H1 (cell line): ENCODE measurements around the gene AGPAT3. TPM values are rescaled to one million over a fixed set of nuclear protein-coding genes. Genes with fewer than 3 reads are reported as not detected.

ENCODE experiments used
- CTCF ChIA-PET: fragments of 300-600 bp; sonication (Branson Sonifier 250); formaldehyde crosslinking; loops from one replicate; lab custom pipeline; 2021; ENCODE audit not compliant: partially characterized antibody; lab: Charles Lee
- POLR2A ChIA-PET: fragments of 300-600 bp; sonication (Branson Sonifier 250); formaldehyde crosslinking; loops from one replicate; lab custom pipeline; 2021; ENCODE audit warnings: inconsistent platforms; ENCODE audit not compliant: partially characterized antibody; lab: Charles Lee
- DNase-seq, 2 experiments: peaks; one replicate each; pipeline versions ENCODE4 v3.0.0 to v3.0.0-alpha.2; 2010 to 2022; ENCODE audit warnings: low spot score in 2 of 2, low read depth in 1 of 2, mixed read lengths in 1 of 2
- FAIRE-seq: peaks from 2 replicates; lab custom pipeline; 2011; peaks lifted over from hg19 to GRCh38; lab: Jason Lieb, UNC
- H2AFZ ChIP-seq: 2 replicates; pipeline ENCODE4 v1.8.1; 2012; ENCODE audit warnings: low read length, inconsistent platforms
- H2AK5ac ChIP-seq: 2 replicates; pipeline ENCODE4 v1.6.1; 2013; ENCODE audit warnings: low read depth, low read length
- H2BK120ac ChIP-seq: replicated peaks from 2 replicates; pipeline ENCODE3; 2013; ENCODE audit warnings: low read depth, low read length, inconsistent platforms
- H2BK12ac ChIP-seq: 2 replicates; pipeline ENCODE4 v1.6.1; 2013; ENCODE audit warnings: low read depth, low read length
- H2BK15ac ChIP-seq: 2 replicates; pipeline ENCODE4 v1.6.1; 2013; ENCODE audit warnings: low read length
- H2BK20ac ChIP-seq: 2 replicates; pipeline ENCODE4 v1.6.1; 2013; ENCODE audit warnings: low read length
- H2BK5ac ChIP-seq: 2 replicates; pipeline ENCODE4 v1.6.1; 2013; ENCODE audit warnings: low read depth, low read length
- H3K14ac ChIP-seq: 2 replicates; pipeline ENCODE4 v1.6.1; 2013; ENCODE audit warnings: inconsistent platforms; ENCODE audit not compliant: insufficient read length
- H3K18ac ChIP-seq: 2 replicates; pipeline ENCODE4 v1.6.1; 2013; ENCODE audit warnings: low read length; ENCODE audit errors: extremely low read depth
- H3K23ac ChIP-seq: 2 replicates; pipeline ENCODE4 v1.6.1; 2013; ENCODE audit warnings: inconsistent platforms; ENCODE audit not compliant: insufficient read length
- H3K23me2 ChIP-seq: 2 replicates; pipeline ENCODE4 v1.6.1; 2013; ENCODE audit warnings: low read depth, low read length
- H3K27ac ChIP-seq: 2 replicates; pipeline ENCODE4 v1.6.1; 2011; ENCODE audit warnings: low read depth, low read length, inconsistent platforms
- H3K27me3 ChIP-seq, 4 experiments: replicated peaks in 1 of 4; 1 replicate in 1 of 4; 2 replicates in 3 of 4; pipeline versions ENCODE4 v1.6.1 to v1.8.1; 2011 to 2013; ENCODE audit warnings: low read length in 3 of 4, mild to moderate bottlenecking in 3 of 4, inconsistent platforms in 2 of 4, mixed read lengths in 2 of 4, moderate library complexity in 1 of 4; ENCODE audit not compliant: control insufficient read depth in 3 of 4, insufficient read depth in 3 of 4; ENCODE audit errors: extremely low read depth in 1 of 4
- H3K36me3 ChIP-seq, 4 experiments: 2 replicates each; pipeline versions ENCODE4 v1.6.1 to v1.8.1; 2011 to 2013; ENCODE audit warnings: mild to moderate bottlenecking in 4 of 4, low read length in 3 of 4, moderate library complexity in 2 of 4, control low read depth in 1 of 4, inconsistent platforms in 1 of 4; ENCODE audit not compliant: insufficient read depth in 4 of 4, control insufficient read depth in 2 of 4
- H3K4ac ChIP-seq: replicated peaks from 2 replicates; pipeline ENCODE3; 2013; ENCODE audit warnings: low read length, low read depth, mixed read lengths, inconsistent platforms; ENCODE audit not compliant: insufficient read length
- H3K4me1 ChIP-seq, 4 experiments: replicated peaks in 1 of 4; 1 replicate in 1 of 4; 2 replicates in 3 of 4; pipeline versions ENCODE4 v1.6.1 to v1.8.1; 2011 to 2013; ENCODE audit warnings: low read length in 3 of 4, inconsistent platforms in 2 of 4, mixed read lengths in 1 of 4; ENCODE audit not compliant: insufficient read depth in 4 of 4, control insufficient read depth in 3 of 4
- H3K4me2 ChIP-seq, 2 experiments: 2 replicates each; pipeline versions ENCODE4 v1.6.1 to v1.8.1; 2011 to 2013; ENCODE audit warnings: low read depth in 2 of 2, low read length in 2 of 2, control low read depth in 1 of 2, inconsistent platforms in 1 of 2, mild to moderate bottlenecking in 1 of 2; ENCODE audit not compliant: insufficient read depth in 1 of 2
- H3K4me3 ChIP-seq, 4 experiments: fragments of 200-600, 300-600 bp in 1 of 4; sonication (generic), shearing (Covaris generic), sonication (Bioruptor Twin) in 1 of 4; 2 replicates each; pipeline versions ENCODE4 v1.5.1 to v1.8.1; 2011 to 2016; ENCODE audit warnings: low read length in 4 of 4, low read depth in 3 of 4, control low read depth in 2 of 4, inconsistent platforms in 2 of 4, mild to moderate bottlenecking in 2 of 4, mixed read lengths in 1 of 4, moderate library complexity in 1 of 4; ENCODE audit not compliant: insufficient read depth in 2 of 4; ENCODE audit errors: extremely low read depth in 1 of 4
- H3K56ac ChIP-seq: replicated peaks from 2 replicates; pipeline ENCODE3; 2013; ENCODE audit warnings: low read depth, mild to moderate bottlenecking, mixed read lengths, low read length, inconsistent platforms; ENCODE audit not compliant: insufficient read length
- H3K79me1 ChIP-seq: 2 replicates; pipeline ENCODE4 v1.6.1; 2013; ENCODE audit warnings: low read depth, low read length, control low read depth
- H3K79me2 ChIP-seq, 2 experiments: 2 replicates each; pipeline versions ENCODE4 v1.6.1 to v1.8.1; 2012 to 2013; ENCODE audit warnings: low read length in 2 of 2, mild to moderate bottlenecking in 2 of 2, inconsistent platforms in 1 of 2; ENCODE audit not compliant: insufficient read depth in 2 of 2, control insufficient read depth in 1 of 2
- H3K9ac ChIP-seq, 4 experiments: replicated peaks in 1 of 4; 1 replicate in 1 of 4; 2 replicates in 3 of 4; pipeline versions ENCODE4 v1.6.1 to v1.8.1; 2011 to 2013; ENCODE audit warnings: low read depth in 3 of 4, low read length in 3 of 4, control low read depth in 2 of 4, mild to moderate bottlenecking in 2 of 4, moderate library complexity in 2 of 4, inconsistent platforms in 1 of 4; ENCODE audit errors: extremely low read depth in 1 of 4
- H3K9me3 ChIP-seq, 2 experiments: 2 replicates each; pipeline versions ENCODE4 v1.6.1 to v1.8.1; 2012 to 2013; ENCODE audit warnings: mild to moderate bottlenecking in 2 of 2, moderate library complexity in 2 of 2, control low read depth in 1 of 2, inconsistent platforms in 1 of 2, low read depth in 1 of 2, low read length in 1 of 2, mixed read lengths in 1 of 2; ENCODE audit not compliant: insufficient read depth in 2 of 2
- H4K20me1 ChIP-seq, 2 experiments: replicated peaks in 1 of 2; 2 replicates each; pipeline versions ENCODE3 to v1.8.1; 2011 to 2013; ENCODE audit warnings: inconsistent platforms in 2 of 2, low read length in 2 of 2, mild to moderate bottlenecking in 1 of 2; ENCODE audit not compliant: insufficient read depth in 2 of 2, control insufficient read depth in 1 of 2
- H4K5ac ChIP-seq: 2 replicates; pipeline ENCODE4 v1.6.1; 2013; ENCODE audit warnings: low read length, low read depth, mixed read lengths, inconsistent platforms; ENCODE audit not compliant: insufficient read length
- H4K8ac ChIP-seq: 2 replicates; pipeline ENCODE4 v1.8.0; 2013; ENCODE audit warnings: mild to moderate bottlenecking, moderate library complexity, low read length, inconsistent platforms; ENCODE audit not compliant: insufficient read depth; ENCODE audit errors: extremely low read depth
- H4K91ac ChIP-seq: replicated peaks from 2 replicates; pipeline ENCODE3; 2013; ENCODE audit warnings: low read length, mixed read lengths, inconsistent platforms; ENCODE audit not compliant: insufficient read length
- ASH2L ChIP-seq: fragments of 200-600, 300-600 bp; sonication (generic); IDR thresholded peaks from one replicate; pipeline ENCODE4 v1.7.1; 2017; ENCODE audit warnings: low read length
- ATF2 ChIP-seq: IDR thresholded peaks from 2 replicates; pipeline ENCODE4 v1.6.1; 2012; ENCODE audit warnings: low read length, inconsistent platforms
- ATF3 ChIP-seq: IDR thresholded peaks from 2 replicates; pipeline ENCODE4 v1.6.1; 2011; ENCODE audit warnings: low read depth, mild to moderate bottlenecking, low read length; ENCODE audit not compliant: insufficient read depth
- EP300 ChIP-seq, 2 experiments: IDR thresholded peaks; 1 replicate in 1 of 2; 2 replicates in 1 of 2; pipeline ENCODE4 v1.6.1; 2011 to 2012; ENCODE audit warnings: low read depth in 2 of 2, low read length in 2 of 2, mild to moderate bottlenecking in 2 of 2, borderline replicate concordance in 1 of 2, inconsistent platforms in 1 of 2, moderate library complexity in 1 of 2
- RFX5 ChIP-seq: IDR thresholded peaks from 2 replicates; pipeline ENCODE4 v1.6.1; 2011; ENCODE audit warnings: low read depth, low read length, improper control_type of control experiment, borderline replicate concordance
- TAF1 ChIP-seq: IDR thresholded peaks from 2 replicates; pipeline ENCODE4 v1.6.1; 2011; ENCODE audit warnings: mild to moderate bottlenecking, low read depth, low read length
- TAF7 ChIP-seq: optimal IDR thresholded peaks from 2 replicates; pipeline ENCODE3; 2011; ENCODE audit warnings: low read depth, mild to moderate bottlenecking, inconsistent platforms, low read length, moderate library complexity, borderline replicate concordance
- WGBS, 2 experiments: shearing (Covaris generic) in 1 of 2; methylation state at CpG; one replicate each; pipeline versions ENCODE4 v1.1.6 to v1.1.7; 2013 to 2015; ENCODE audit warnings: low lambda C conversion rate in 2 of 2, mixed read lengths in 2 of 2, inconsistent platforms in 1 of 2, low coverage in 1 of 2, missing lambda C conversion rate in 1 of 2; ENCODE audit not compliant: insufficient replicate concordance in 2 of 2, insufficient coverage in 1 of 2, insufficient read length in 1 of 2; ENCODE audit errors: extremely low coverage in 1 of 2, missing lambda C conversion rate in 1 of 2; 5-methylcytosine and 5-hydroxymethylcytosine counted together
- polyA plus RNA-seq, 7 experiments: library from polyadenylated mRNA; depleted of rRNA in 3 of 7; stranded (reverse) in 5 of 7; unstranded in 2 of 7; fragments of >200 nt in 5 of 7; fragments of 200-250 nt in 2 of 7; gene quantifications; 1 replicate in 5 of 7; 2 replicates in 1 of 7; 4 replicates in 1 of 7; pipeline versions ENCODE4 v1.2.1 to v1.2.3, GENCODE V29; 2011 to 2013; ENCODE audit warnings: missing spikeins in 2 of 7, mixed read lengths in 2 of 7
- total RNA-seq: library from RNA; stranded (reverse); fragmentation: NEBNext Ultra II Directional; extraction: Animal tissue kit (Norgen Biotek cat#: 25700); gene quantifications from 2 replicates; pipeline ENCODE4 v1.2.1, GENCODE V29; 2021

AGPAT3 gene
- total and polyA plus RNA-seq, 2 of the 8 experiments (the other 6 are each of a cell fraction or from before 2014, with no cell fraction given): 5.8 to 7.3 TPM

GRCh38 chr21:44005071-44005470 lies 140.0 kb downstream of the AGPAT3 start:
- CTCF ChIA-PET: interaction anchor here (1.3 kb wide), 1 partner anchor 10 kb away, joined by 3 read pairs; no protein-coding TSS in a partner anchor
- Histone ChIP-seq H2BK20ac (no peak overlapping the region), H4K20me1 (no peaks in the 10 kb centered on the region), H2BK120ac (no peak overlapping the region), H3K27ac (no peak overlapping the region), H3K36me3 (no peaks in the 10 kb centered on the region), H2BK12ac (no peak overlapping the region), H3K79me1 (no peaks in the 10 kb centered on the region), H4K8ac (no peak overlapping the region), H3K14ac (no peak overlapping the region), H3K18ac (no peak overlapping the region), H3K9me3 (no peaks in the 10 kb centered on the region), H3K23me2 (0 out of 2 replicates have a peak, but pooled peaks cover 2% of the 10 kb centered on the region), H3K27me3 (no peaks in the 10 kb centered on the region), H4K91ac (no peak overlapping the region), H4K5ac (no peak overlapping the region), H3K56ac (no peak overlapping the region), H3K23ac (no peak overlapping the region), H2BK5ac (no peak overlapping the region), H3K4me3 (no peak overlapping the region), H3K9ac (no peak overlapping the region), H3K4ac (no peak overlapping the region), H3K4me1 (peaks cover 0 to 2% (median 0%) of the 10 kb centered on the region in 4 experiments; a peak in 3 of 7 replicates), H3K79me2 (no peaks in the 10 kb centered on the region), H2AFZ (no peak overlapping the region), H2BK15ac (no peak overlapping the region), H3K4me2 (no peak overlapping the region), H2AK5ac (no peak overlapping the region)
- 88% methylated on average over 13 of the region's 13 CpGs; no CpG with 5 or more reads in 1 of the 2 experiments for WGBS, 2 experiments
- FAIRE-seq: no peak
- DNase-seq: no peak
- POLR2A ChIA-PET: interaction anchor here (1.3 kb wide), 1 partner anchor 10 kb away, joined by 3 read pairs; no protein-coding TSS in a partner anchor
- TF ChIP-seq ASH2L (no peak), RFX5 (no peak), TAF1 (no peak), ATF3 (no peak), TAF7 (no peak), ATF2 (no peak), EP300 (IDR thresholded peaks at IDR 0.05; ENCODE audit: borderline replicate concordance in 1 of 2, low read depth in 2 of 2, low read length in 2 of 2) (no peak)
